ENCODE measurements around the gene FOXP1. TPM values are rescaled to one million over a fixed set of nuclear protein-coding genes. Genes with fewer than 3 reads are reported as not detected.
A peak's percentile ranks its signal among the peaks of the same experiment; 100 is the strongest.

The FOXP1 gene
- total RNA-seq, 2 donors from 2014 or later = 377 to 395 TPM

DNA sequence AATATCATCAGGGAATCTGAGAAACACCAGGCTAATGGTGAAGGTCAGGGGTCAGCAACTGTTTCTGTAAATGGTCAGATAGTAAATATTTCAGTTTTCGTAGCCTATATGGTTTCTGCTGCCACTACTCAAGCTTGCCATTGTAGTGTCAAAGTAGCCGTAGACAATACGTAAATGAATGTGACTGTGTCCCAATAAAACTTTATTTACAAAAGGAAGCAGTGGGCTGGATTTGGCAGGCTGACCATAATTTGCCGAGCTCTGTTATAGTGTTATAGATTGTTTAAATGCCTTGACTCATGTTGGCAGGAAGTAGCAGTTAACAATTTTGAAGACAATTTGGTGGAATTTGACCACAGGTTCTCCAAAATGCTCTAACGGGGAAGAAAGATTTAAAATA is 548.2 kb downstream of the FOXP1 start:
- no peaks in the 10 kb centered on the region for H3K27me3 Mint-ChIP-seq
- H3K36me3 Mint-ChIP-seq (ENCODE audit: low read depth) = peaks cover 11% of the 10 kb centered on the region
- no peak overlapping the region for H3K4me3 Mint-ChIP-seq

DNA sequence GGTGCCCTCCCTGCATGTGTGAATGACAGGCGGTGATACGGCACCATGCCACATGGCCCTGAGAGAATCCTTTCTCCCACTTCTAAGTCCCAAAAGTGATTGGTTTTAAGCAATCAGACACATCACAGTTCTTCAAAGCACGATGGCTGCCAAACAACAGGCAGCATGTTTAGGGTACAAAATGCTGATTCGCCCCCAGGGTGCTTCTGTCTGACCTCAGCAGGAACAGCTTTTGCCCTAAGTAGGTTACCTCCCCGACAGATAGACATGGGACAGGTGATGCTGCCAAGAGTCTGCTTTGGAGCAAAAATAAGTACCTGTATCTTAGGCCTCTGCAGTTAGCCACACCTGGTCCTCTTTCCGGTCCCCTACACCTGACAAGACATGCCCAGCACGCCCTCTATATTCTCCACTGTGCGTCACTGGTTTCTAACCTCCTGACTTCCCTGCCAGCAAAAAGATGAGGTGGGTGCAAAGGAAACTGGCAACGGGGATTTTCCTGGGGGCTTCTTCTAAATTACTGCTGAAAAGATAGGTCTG is 549.8 kb downstream of the FOXP1 start:
- DNase-seq (no peak), ATAC-seq (no peak)
- H3K36me3 Mint-ChIP-seq (ENCODE audit: low read depth) = peaks cover 12% of the 10 kb centered on the region
- peak overlapping the region; percentile 86 for H3K27ac Mint-ChIP-seq
- no peak overlapping the region for H3K4me3 Mint-ChIP-seq
- no peaks in the 10 kb centered on the region for H3K27me3 Mint-ChIP-seq
- no peaks in the 10 kb centered on the region for H3K9me3 ChIP-seq (ENCODE audit: control insufficient read depth, low read length, poor library complexity, severe bottlenecking)
- peaks cover 67% of the 10 kb centered on the region for H3K4me1 Mint-ChIP-seq

More for the DNA sequence above, 548.2 kb downstream of the FOXP1 start:
- no peaks in the 10 kb centered on the region for H3K9me3 ChIP-seq (ENCODE audit: control insufficient read depth, low read length, poor library complexity, severe bottlenecking)
- peaks cover 70% of the 10 kb centered on the region for H3K4me1 Mint-ChIP-seq
- DNase-seq (no peak), ATAC-seq (no peak)
- peak overlapping the region; percentile 86 for H3K27ac Mint-ChIP-seq

DNA sequence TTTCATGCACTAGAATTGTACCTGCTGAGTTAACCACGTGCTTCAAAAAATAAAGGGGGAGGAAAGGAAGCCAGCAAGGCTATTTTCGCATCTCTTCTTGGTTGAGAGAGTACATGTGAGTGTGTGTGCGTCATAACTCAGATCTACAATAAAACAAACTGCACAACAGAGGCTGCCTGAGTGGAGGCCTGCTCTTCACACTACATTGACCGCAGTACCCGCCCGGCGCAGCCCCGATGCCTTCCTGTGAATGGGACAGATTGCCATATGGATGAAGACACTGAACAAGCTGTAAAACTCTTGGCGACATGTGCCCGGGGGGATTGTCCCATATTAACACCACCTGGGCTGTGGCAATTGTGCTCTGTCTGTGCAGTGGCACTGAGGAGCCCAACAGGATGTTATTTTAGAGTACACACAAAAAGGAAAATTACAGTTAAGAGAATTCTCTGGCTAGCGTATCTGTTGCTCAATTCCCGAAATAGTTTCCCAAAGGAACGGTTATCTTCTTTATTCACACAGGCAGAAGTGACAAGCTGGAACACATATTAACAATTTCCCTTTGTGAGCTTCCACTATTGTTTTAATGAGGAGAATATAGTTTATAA is 551.5 kb downstream of the FOXP1 start:
- Mint-ChIP-seq H3K27me3 (no peaks in the 10 kb centered on the region), H3K27ac (peak overlapping the region; percentile 95), H3K36me3 (ENCODE audit: low read depth) (peaks cover 14% of the 10 kb centered on the region), H3K4me3 (peak overlapping the region; percentile 53), H3K4me1 (peaks cover 66% of the 10 kb centered on the region)
- DNase-seq (no peak), ATAC-seq (peak; percentile 71)
- no peaks in the 10 kb centered on the region for H3K9me3 ChIP-seq (ENCODE audit: control insufficient read depth, low read length, poor library complexity, severe bottlenecking)

DNA sequence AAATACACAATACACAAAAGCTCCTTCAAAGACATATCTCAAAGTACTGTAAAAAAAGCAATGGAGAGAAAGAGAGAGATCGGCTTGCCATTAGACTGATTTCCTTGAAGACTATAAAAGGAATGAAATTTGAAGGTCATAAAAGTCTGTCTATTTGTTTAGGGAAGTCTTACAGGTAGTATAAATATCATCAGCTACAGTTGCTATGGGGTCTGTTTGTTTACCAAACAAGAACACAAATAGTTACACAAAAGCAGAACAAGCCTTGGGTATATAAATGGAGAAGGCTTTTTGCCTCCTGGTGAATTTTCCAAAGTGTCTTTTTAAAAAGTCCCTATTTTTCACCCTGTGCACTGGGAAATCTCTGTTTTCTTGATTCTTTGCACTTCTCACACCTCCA is 552.3 kb downstream of the FOXP1 start:
- H3K4me3 Mint-ChIP-seq = peak overlapping the region; percentile 53
- peak overlapping the region; percentile 95 for H3K27ac Mint-ChIP-seq
- peaks cover 70% of the 10 kb centered on the region for H3K4me1 Mint-ChIP-seq
- H3K36me3 Mint-ChIP-seq (ENCODE audit: low read depth) = peaks cover 14% of the 10 kb centered on the region
- no peaks in the 10 kb centered on the region for H3K9me3 ChIP-seq (ENCODE audit: control insufficient read depth, low read length, poor library complexity, severe bottlenecking)
- ATAC-seq (peak; percentile 41), DNase-seq (no peak)
- H3K27me3 Mint-ChIP-seq = no peaks in the 10 kb centered on the region

DNA sequence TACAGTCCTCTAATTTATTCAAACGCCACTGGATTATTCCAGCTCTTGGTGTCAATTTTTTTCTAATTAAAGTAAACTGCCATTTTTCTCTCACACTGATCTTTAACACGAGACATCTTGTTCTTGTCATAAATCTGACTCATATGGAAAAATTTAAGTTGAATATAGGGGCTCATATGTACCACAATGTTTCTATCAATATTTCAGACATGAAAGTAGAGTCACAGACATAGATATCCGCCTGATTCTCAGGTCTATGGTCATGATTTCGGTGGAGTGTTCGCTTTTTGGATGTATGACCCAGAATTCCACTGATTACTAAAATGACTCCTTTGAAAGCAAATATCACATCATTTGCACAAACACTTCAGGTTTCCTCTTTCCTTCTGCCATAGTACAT is 552.8 kb downstream of the FOXP1 start:
- Mint-ChIP-seq H3K27ac (peak overlapping the region; percentile 95), H3K36me3 (ENCODE audit: low read depth) (peaks cover 14% of the 10 kb centered on the region), H3K27me3 (no peaks in the 10 kb centered on the region), H3K4me3 (no peak overlapping the region), H3K4me1 (peaks cover 70% of the 10 kb centered on the region)
- no peaks in the 10 kb centered on the region for H3K9me3 ChIP-seq (ENCODE audit: control insufficient read depth, low read length, poor library complexity, severe bottlenecking)
- no peak for ATAC-seq
- no peak for DNase-seq

DNA sequence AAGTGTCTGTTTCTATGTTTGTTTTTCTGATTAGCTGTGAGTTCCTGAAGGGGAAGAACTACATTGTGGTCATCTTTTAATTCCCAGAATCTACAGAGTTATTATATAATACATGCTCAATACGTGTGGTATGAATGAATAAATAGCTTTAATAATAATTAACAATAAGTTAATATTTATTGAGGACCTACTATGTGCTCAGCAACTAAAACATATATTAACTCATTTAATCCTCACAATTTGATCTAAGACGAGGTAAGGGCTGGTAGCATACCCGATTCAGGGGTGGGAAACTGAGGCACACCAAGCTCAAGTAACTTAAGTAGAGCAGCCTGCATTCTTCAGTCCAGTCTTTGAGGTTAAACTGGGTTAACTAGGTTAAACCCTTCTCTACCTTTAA is 553.8 kb downstream of the FOXP1 start:
- H3K36me3 Mint-ChIP-seq (ENCODE audit: low read depth) = peaks cover 11% of the 10 kb centered on the region
- peaks cover 70% of the 10 kb centered on the region for H3K4me1 Mint-ChIP-seq
- no peak overlapping the region for H3K4me3 Mint-ChIP-seq
- no peaks in the 10 kb centered on the region for H3K27me3 Mint-ChIP-seq
- H3K9me3 ChIP-seq (ENCODE audit: control insufficient read depth, low read length, poor library complexity, severe bottlenecking) = no peaks in the 10 kb centered on the region
- no peak for ATAC-seq
- H3K27ac Mint-ChIP-seq = peak overlapping the region; percentile 95
- no peak for DNase-seq

DNA sequence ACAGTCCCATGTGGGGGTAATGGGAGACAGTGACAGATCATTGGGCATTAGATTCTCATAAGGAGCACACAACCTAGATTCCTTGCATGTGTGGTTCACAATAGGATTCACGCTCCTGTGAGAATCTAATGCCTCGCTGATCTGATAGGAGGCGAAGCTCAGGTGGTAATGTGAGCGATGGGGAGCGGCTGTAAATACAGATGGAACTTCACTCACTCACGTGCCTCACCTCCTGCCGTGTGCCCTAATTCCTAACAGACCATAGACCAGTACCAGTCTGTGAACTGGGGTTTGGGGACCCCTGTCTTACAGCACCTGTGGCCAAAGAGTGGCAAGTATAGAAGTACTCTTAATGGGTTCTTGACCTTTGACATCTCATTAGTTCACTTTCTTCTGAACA is 554.7 kb downstream of the FOXP1 start:
- Mint-ChIP-seq H3K4me1 (peaks cover 68% of the 10 kb centered on the region), H3K27ac (peak overlapping the region; percentile 95), H3K36me3 (ENCODE audit: low read depth) (peaks cover 11% of the 10 kb centered on the region), H3K27me3 (no peaks in the 10 kb centered on the region), H3K4me3 (no peak overlapping the region)
- H3K9me3 ChIP-seq (ENCODE audit: control insufficient read depth, low read length, poor library complexity, severe bottlenecking) = no peaks in the 10 kb centered on the region
- ATAC-seq = no peak
- no peak for DNase-seq

DNA sequence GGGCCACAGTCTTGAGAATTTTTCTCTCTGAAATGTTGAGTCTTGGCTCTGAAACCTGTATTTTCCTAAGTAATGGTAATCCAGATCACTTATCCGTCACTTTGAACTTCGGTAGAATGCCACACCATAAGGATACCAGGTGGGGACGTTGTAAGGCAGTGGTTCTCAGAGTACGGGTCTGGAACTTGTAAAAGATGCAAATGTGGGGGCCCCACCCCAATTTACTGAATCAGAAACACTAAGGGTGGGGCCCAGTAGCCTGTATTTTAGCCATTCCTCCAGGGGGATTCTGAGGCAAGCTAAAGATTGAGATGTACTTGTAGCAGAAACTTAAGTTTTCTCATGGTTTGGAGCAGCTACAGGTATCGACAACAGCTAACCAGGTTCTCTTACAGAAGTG is 555.3 kb downstream of the FOXP1 start:
- H3K36me3 Mint-ChIP-seq (ENCODE audit: low read depth) = peaks cover 11% of the 10 kb centered on the region
- ATAC-seq = no peak

DNA sequence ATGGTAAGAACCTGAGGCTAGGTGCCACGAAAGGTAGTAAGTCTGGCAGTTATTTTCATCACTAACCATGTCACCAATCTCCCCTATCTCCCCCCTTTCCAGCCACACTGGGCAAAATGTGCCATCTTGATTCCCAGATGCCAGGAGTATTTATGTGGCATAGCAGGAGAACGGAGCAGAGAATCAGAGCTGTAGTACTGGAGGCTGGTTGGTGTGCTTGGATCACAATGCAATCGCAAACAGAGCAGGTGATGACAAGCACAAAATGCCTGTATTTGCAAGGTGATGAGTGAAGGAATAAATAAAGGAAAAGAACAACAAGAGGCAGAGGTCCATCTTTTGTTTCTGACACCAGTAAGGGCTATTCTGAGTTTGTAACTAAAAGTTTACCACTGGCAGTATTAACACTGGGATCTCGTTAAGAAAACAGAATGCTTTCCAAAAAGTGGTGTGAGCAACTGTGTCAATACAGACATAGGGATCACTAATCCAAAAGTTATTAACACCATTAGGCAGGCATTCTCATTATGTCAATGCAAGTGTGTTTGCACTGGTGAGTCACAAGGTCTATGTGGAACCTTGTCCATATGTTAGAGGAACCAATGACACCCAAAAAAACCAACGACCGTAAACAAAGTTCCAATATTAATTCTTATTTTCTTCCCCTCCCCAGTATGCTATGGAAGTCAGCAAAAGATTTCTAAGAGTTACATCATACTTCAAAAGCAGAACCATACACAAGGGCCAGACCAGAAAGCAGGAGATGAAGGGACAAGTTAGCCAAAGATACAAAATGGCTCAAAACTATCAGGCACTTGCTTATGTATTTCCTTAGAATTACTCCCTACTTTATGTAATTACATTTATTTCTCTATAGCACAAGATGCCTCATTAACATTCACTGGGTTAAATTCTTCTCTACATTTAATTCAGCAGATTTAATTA is 556.6 kb downstream of the FOXP1 start:
- peak overlapping the region; percentile 37 for H3K4me3 Mint-ChIP-seq
- H3K36me3 Mint-ChIP-seq (ENCODE audit: low read depth) = peaks cover 11% of the 10 kb centered on the region
- H3K4me1 Mint-ChIP-seq = peaks cover 63% of the 10 kb centered on the region
- no peaks in the 10 kb centered on the region for H3K27me3 Mint-ChIP-seq
- ATAC-seq (no peak), DNase-seq (no peak)
- peak overlapping the region; percentile 67 for H3K27ac Mint-ChIP-seq
- no peaks in the 10 kb centered on the region for H3K9me3 ChIP-seq (ENCODE audit: control insufficient read depth, low read length, poor library complexity, severe bottlenecking)

More for the DNA sequence above, 555.3 kb downstream of the FOXP1 start:
- H3K27me3 Mint-ChIP-seq = no peaks in the 10 kb centered on the region
- no peak overlapping the region for H3K27ac Mint-ChIP-seq
- no peak overlapping the region for H3K4me3 Mint-ChIP-seq
- H3K4me1 Mint-ChIP-seq = peaks cover 68% of the 10 kb centered on the region
- no peak for DNase-seq
- H3K9me3 ChIP-seq (ENCODE audit: control insufficient read depth, low read length, poor library complexity, severe bottlenecking) = no peaks in the 10 kb centered on the region

DNA sequence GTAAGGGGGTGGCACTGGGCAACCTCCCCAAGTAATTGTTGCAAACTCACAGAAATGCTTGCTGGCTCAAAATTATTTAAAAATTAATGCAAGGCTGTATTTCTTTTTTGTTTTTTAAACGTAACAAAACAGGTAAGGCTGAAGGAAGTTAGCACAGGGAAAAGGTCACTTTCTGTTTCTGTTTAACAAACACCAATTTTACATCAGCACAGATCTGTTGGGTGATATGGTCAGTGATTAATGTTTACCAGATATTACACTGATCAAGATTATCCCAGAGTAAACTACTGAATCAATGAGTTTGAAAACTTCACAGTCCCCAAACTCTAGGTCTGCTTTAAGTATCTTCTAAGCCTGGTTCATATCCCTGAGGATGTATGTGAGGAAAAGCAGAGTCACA is 558.0 kb downstream of the FOXP1 start:
- H3K9me3 ChIP-seq (ENCODE audit: control insufficient read depth, low read length, poor library complexity, severe bottlenecking) = no peaks in the 10 kb centered on the region
- Mint-ChIP-seq H3K4me3 (peak overlapping the region; percentile 45), H3K4me1 (peaks cover 58% of the 10 kb centered on the region), H3K36me3 (ENCODE audit: low read depth) (peaks cover 5% of the 10 kb centered on the region), H3K27me3 (no peaks in the 10 kb centered on the region), H3K27ac (peak overlapping the region; percentile 89)
- DNase-seq = no peak
- no peak for ATAC-seq

DNA sequence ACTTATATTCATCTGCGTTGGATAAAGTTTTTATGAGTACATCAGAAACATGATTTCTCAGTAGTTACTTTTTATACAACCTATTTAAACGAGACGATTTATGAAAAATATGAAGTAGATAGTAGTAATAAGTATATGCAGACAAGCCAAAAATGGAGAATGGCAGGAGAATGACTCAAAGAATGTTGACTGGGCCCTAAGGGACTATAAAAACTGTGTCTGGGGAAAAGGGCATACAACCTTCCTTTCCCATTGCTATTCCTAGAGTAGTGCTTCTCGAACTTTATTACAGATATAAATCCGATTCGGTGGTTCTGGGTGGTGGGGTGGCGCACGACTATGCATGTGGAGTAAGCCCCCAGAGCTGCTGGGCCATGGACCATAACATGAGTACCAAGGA is 558.5 kb downstream of the FOXP1 start:
- Mint-ChIP-seq H3K36me3 (ENCODE audit: low read depth) (peaks cover 2% of the 10 kb centered on the region), H3K4me1 (peaks cover 55% of the 10 kb centered on the region), H3K27ac (peak overlapping the region; percentile 89), H3K27me3 (no peaks in the 10 kb centered on the region), H3K4me3 (peak overlapping the region; percentile 45)
- DNase-seq = no peak
- no peaks in the 10 kb centered on the region for H3K9me3 ChIP-seq (ENCODE audit: control insufficient read depth, low read length, poor library complexity, severe bottlenecking)
- ATAC-seq = no peak

DNA sequence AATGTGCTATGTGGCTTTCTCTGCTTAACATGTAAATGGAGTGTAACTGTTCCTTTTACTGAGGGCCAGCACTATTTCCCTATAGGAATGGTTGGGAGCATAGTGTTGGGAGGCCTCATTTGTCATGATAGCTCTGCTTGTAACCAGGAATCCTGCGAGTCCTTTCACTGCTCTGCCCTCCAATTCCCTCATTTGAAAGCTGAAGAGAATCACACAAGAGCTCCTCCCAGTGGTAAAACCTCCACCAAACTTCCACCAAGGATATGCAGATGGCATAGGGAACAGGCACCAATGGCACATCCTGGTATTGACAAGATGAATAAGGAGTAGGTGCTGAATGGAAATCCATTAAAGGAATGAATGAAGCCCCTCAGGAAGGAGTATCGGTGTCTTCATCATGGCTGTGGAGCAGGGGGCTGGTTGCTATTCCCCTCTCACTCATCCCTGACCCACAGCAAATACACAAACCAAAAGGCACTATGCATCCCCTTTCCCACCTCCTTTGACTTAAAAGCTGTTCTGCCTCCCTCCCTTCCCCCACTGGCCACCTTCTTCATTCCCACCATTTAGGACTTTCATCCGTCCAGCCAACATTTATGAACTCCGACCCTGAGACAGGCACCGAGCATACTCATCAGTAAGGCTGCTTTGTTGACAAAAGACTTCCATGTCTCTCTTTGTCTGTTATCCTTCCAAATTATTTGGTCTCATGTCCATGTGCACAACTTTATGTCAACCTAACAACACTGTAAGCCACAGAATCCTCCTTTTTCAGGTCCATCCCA is 560.8 kb downstream of the FOXP1 start:
- peak overlapping the region; percentile 39 for H3K4me3 Mint-ChIP-seq
- peaks cover 44% of the 10 kb centered on the region for H3K4me1 Mint-ChIP-seq
- no peaks in the 10 kb centered on the region for H3K27me3 Mint-ChIP-seq
- DNase-seq = no peak
- peaks cover under 1% of the 10 kb centered on the region for H3K36me3 Mint-ChIP-seq (ENCODE audit: low read depth)
- ATAC-seq = no peak
- H3K27ac Mint-ChIP-seq = peak overlapping the region; percentile 89
- H3K9me3 ChIP-seq (ENCODE audit: control insufficient read depth, low read length, poor library complexity, severe bottlenecking) = no peaks in the 10 kb centered on the region

DNA sequence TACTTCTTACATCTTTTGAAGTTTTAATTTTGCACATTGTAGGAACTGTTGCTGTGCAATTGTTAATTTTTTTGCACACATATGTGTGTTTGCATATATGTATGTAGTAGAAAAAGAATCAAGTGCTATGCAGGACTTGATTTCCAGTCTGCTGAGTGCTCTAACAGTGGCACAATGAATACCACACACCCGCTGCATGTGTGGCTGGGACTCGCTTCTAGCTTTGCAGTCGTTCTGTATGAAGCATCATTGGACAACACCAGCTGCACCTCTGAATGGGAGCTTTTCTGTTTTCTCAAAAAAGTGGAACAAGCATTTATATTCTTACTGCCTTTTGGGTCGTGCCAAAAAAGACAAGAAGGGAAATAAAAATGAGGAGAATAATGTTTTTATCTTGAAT is 564.7 kb downstream of the FOXP1 start:
- ATAC-seq (no peak), DNase-seq (no peak)
- no peaks in the 10 kb centered on the region for H3K27me3 Mint-ChIP-seq
- H3K4me1 Mint-ChIP-seq = peaks cover 23% of the 10 kb centered on the region
- no peak overlapping the region for H3K4me3 Mint-ChIP-seq
- peak overlapping the region; percentile 67 for H3K27ac Mint-ChIP-seq
- no peaks in the 10 kb centered on the region for H3K9me3 ChIP-seq (ENCODE audit: control insufficient read depth, low read length, poor library complexity, severe bottlenecking)
- peaks cover 3% of the 10 kb centered on the region for H3K36me3 Mint-ChIP-seq (ENCODE audit: low read depth)
